ENCODE results near the gene PCDH9. TPM values are rescaled to one million over a fixed set of nuclear protein-coding genes. Genes with fewer than 3 reads are reported as not detected.

PCDH9 gene
- total RNA-seq, 1 experiment from 2014 or later: 10.1 TPM

DNA sequence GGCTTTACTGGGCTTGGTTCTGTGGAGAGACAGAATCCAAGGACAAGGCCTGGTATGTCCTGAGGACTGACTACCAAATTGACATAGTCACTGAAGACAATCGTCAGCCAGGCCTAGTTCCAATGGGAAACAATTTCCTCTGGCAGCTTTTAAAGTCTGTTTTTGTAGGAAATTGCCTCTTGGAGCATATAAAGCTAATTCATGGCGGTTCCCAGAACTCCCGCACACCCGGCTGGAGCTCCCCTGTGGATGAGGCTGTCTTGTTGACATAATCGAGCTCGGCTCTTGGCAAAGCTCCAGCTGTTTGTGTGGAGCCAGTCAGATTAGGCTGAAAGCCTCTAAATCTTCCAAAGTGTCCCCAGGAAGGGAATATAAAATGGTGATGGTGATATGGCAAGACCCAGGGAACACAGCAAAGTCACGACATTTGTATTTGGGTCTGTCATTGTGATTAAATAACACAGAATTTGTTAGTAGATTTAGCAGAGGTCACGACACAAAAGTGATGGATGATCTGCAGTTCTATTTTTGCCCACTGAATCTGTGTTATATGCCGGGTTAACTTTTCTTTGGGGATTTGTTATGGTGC, 395.0 kb downstream of the PCDH9 start:
- POLR2A ChIA-PET: no interaction called here

DNA sequence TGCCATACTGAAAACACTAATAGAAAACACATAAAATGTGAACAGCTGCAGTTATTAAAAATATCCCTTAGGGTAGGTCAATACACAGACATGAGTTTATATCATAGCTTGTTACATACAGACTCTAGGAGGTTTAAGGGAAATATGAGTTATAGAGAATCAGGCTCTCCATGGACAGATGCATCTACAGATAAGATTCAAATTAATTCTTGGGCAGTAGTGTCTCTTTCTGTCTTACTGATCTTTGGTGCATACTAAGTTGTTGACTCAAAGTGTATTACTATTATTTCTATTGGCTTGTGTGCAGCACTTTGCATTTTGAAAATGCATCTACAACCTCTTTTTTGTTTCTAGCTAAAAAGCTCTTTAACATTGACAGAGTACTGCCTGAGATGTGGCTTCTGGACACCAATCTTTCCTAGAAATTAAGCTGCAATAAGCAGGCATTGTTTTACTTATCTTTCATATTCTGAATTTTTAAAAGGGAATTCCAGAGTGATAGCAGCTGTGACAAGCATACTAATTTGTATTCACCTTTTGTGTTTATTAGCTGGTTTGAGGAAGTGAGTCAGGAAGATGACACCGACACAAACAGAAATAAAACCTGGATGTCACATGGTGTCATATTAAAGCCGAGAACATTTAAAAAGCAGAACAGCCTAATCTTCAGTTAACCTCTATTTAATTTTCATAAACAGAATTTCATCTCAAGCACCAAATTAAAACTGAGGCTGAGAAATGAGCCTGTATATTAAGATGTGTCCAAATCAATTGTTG, 399.0 kb downstream of the PCDH9 start:
- ChIA-PET CTCF (interaction anchor here (0.9 kb wide), 1 partner anchor 14 kb away, joined by 5 read pairs; no protein-coding TSS in a partner anchor), POLR2A (no interaction called here)
- Mint-ChIP-seq H3K36me3 (ENCODE audit: insufficient read depth, unreplicated experiment) (no peaks in the 10 kb centered on the region), H3K27me3 (ENCODE audit: insufficient read depth, unreplicated experiment) (no peaks in the 10 kb centered on the region), H3K9me3 (ENCODE audit: unreplicated experiment) (no peaks in the 10 kb centered on the region), H3K4me3 (ENCODE audit: unreplicated experiment) (no peak overlapping the region), H3K27ac (ENCODE audit: low read depth, unreplicated experiment) (peak overlapping the region; percentile 35), H3K4me1 (ENCODE audit: insufficient read depth, unreplicated experiment) (peaks cover 9% of the 10 kb centered on the region)
- DNase-seq (ENCODE audit: unreplicated experiment): no peak
- BruUV-seq (replicated peaks): no TSS peak
- intact Hi-C loops (cut with micrococcal nuclease): no loop called here
- TF ChIP-seq, protein P1, sequence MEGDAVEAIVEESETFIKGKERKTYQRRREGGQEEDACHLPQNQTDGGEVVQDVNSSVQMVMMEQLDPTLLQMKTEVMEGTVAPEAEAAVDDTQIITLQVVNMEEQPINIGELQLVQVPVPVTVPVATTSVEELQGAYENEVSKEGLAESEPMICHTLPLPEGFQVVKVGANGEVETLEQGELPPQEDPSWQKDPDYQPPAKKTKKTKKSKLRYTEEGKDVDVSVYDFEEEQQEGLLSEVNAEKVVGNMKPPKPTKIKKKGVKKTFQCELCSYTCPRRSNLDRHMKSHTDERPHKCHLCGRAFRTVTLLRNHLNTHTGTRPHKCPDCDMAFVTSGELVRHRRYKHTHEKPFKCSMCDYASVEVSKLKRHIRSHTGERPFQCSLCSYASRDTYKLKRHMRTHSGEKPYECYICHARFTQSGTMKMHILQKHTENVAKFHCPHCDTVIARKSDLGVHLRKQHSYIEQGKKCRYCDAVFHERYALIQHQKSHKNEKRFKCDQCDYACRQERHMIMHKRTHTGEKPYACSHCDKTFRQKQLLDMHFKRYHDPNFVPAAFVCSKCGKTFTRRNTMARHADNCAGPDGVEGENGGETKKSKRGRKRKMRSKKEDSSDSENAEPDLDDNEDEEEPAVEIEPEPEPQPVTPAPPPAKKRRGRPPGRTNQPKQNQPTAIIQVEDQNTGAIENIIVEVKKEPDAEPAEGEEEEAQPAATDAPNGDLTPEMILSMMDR (IDR thresholded peaks at IDR 0.05; ENCODE audit: unreplicated experiment): no peak

More for the DNA sequence above, 395.0 kb downstream of the PCDH9 start:
- TF ChIP-seq, protein P1 (IDR thresholded peaks at IDR 0.05; ENCODE audit: unreplicated experiment): no peak
- Mint-ChIP-seq H3K4me1 (ENCODE audit: insufficient read depth, unreplicated experiment) (peaks cover 9% of the 10 kb centered on the region), H3K36me3 (ENCODE audit: insufficient read depth, unreplicated experiment) (no peaks in the 10 kb centered on the region), H3K4me3 (ENCODE audit: unreplicated experiment) (no peak overlapping the region), H3K27me3 (ENCODE audit: insufficient read depth, unreplicated experiment) (no peaks in the 10 kb centered on the region), H3K27ac (ENCODE audit: low read depth, unreplicated experiment) (no peak overlapping the region), H3K9me3 (ENCODE audit: unreplicated experiment) (no peaks in the 10 kb centered on the region)
- peak; percentile 8 for DNase-seq (ENCODE audit: unreplicated experiment)
- intact Hi-C loops (cut with micrococcal nuclease): no loop called here
- no TSS peak for BruUV-seq (replicated peaks)
- CTCF ChIA-PET: interaction anchor here (0.6 kb wide), 2 partner anchors 108 to 200 kb away, joined by 3 read pairs; no protein-coding TSS in a partner anchor

DNA sequence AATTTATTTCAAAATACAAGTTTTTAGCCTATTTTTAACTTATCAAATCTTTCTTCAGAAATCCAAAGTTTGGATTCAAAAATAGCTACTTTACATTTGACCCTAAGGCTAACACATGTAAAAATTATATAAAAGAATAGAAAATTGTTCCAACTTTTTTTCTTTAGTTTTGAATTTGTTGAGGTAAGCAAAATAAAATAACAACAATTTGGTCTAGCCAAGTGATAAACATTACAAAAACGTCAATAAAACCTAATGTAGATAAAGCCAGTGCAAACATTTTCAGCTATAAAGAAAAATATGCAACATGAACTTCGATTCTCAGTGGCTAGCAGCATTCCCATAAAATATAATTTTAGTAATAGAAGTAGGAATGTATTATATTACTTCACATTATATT, 400.3 kb downstream of the PCDH9 start:
- no peaks in the 10 kb centered on the region for H3K9me3 Mint-ChIP-seq (ENCODE audit: unreplicated experiment)
- BruUV-seq (replicated peaks): no TSS peak
- intact Hi-C loops (cut with micrococcal nuclease): no loop called here
- no peak overlapping the region for H3K4me3 Mint-ChIP-seq (ENCODE audit: unreplicated experiment)
- H3K36me3 Mint-ChIP-seq (ENCODE audit: insufficient read depth, unreplicated experiment): no peaks in the 10 kb centered on the region
- TF ChIP-seq, protein P1 (IDR thresholded peaks at IDR 0.05; ENCODE audit: unreplicated experiment): no peak
- no peak overlapping the region for H3K27ac Mint-ChIP-seq (ENCODE audit: low read depth, unreplicated experiment)
- H3K27me3 Mint-ChIP-seq (ENCODE audit: insufficient read depth, unreplicated experiment): no peaks in the 10 kb centered on the region
- CTCF ChIA-PET: no interaction called here
- POLR2A ChIA-PET: no interaction called here
- no peak for DNase-seq (ENCODE audit: unreplicated experiment)
- peaks cover 9% of the 10 kb centered on the region for H3K4me1 Mint-ChIP-seq (ENCODE audit: insufficient read depth, unreplicated experiment)

DNA sequence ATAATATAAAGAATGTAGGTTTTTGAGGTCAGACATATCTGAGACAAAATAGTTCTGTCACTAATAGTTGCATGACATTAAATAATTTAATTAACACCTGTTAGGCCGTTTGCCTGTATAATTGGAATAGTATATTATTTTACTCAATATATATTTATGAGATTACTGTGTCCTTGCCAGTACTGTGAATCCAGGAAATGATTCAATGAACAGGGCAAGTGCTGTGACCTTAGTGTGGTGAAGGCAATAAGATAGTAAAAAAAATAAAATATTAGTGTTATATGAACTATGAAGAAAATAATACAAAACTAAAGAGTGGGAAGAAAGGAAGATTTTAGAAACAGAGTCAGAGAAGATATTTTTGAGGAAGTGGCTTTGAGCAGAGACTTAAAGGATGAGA, 403.7 kb downstream of the PCDH9 start:
- DNase-seq (ENCODE audit: unreplicated experiment): no peak
- TF ChIP-seq, protein P1 (IDR thresholded peaks at IDR 0.05; ENCODE audit: unreplicated experiment): no peak
- H3K4me1 Mint-ChIP-seq (ENCODE audit: insufficient read depth, unreplicated experiment): peaks cover 6% of the 10 kb centered on the region
- H3K27ac Mint-ChIP-seq (ENCODE audit: low read depth, unreplicated experiment): no peak overlapping the region
- no peaks in the 10 kb centered on the region for H3K36me3 Mint-ChIP-seq (ENCODE audit: insufficient read depth, unreplicated experiment)
- H3K27me3 Mint-ChIP-seq (ENCODE audit: insufficient read depth, unreplicated experiment): no peaks in the 10 kb centered on the region
- POLR2A ChIA-PET: no interaction called here
- intact Hi-C loops (cut with micrococcal nuclease): no loop called here
- CTCF ChIA-PET: interaction anchor here (0.6 kb wide), 1 partner anchor 28 kb away, joined by 3 read pairs; no protein-coding TSS in a partner anchor
- no peak overlapping the region for H3K4me3 Mint-ChIP-seq (ENCODE audit: unreplicated experiment)
- BruUV-seq (replicated peaks): no TSS peak
- H3K9me3 Mint-ChIP-seq (ENCODE audit: unreplicated experiment): no peaks in the 10 kb centered on the region

Data from MCF 10A (cell line).